ENCODE results near the gene TBC1D2.

DNA sequence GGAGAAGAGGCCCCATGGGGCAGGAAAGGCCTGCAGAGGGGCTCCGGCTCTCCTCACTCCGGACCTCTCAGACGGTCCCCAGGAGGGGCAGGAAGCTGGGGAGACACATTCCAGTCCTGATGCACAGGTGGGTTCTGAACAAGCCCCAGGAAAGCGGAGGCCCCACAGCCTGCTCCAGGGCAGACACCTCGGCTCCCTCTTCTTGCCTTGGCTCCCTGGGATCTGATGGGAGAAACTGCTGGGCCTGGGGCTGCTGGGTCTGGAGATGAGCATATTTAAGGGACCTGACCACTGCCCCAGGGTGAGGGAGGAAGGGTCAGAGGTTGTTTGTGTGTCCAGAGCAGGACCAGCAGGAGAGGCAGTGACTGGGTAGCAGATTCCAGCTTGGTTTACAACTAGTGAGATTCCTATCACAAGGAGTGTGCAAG lies 64.3 kb downstream of the TBC1D2 start:
- TF ChIP-seq, protein P1, sequence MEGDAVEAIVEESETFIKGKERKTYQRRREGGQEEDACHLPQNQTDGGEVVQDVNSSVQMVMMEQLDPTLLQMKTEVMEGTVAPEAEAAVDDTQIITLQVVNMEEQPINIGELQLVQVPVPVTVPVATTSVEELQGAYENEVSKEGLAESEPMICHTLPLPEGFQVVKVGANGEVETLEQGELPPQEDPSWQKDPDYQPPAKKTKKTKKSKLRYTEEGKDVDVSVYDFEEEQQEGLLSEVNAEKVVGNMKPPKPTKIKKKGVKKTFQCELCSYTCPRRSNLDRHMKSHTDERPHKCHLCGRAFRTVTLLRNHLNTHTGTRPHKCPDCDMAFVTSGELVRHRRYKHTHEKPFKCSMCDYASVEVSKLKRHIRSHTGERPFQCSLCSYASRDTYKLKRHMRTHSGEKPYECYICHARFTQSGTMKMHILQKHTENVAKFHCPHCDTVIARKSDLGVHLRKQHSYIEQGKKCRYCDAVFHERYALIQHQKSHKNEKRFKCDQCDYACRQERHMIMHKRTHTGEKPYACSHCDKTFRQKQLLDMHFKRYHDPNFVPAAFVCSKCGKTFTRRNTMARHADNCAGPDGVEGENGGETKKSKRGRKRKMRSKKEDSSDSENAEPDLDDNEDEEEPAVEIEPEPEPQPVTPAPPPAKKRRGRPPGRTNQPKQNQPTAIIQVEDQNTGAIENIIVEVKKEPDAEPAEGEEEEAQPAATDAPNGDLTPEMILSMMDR (IDR thresholded peaks at IDR 0.05) = no peak
- TF ChIP-seq POLR2A (IDR thresholded peaks at IDR 0.05) = no peak

All from body of pancreas (tissue), 4 donors.